Liver (tissue), 9 donors: ENCODE measurements around the gene LAMTOR4. TPM values are rescaled to one million over a fixed set of nuclear protein-coding genes. Genes with fewer than 3 reads are reported as not detected.
A peak's percentile ranks its signal among the peaks of the same experiment; 100 is the strongest.

ENCODE experiments used
- DNase-seq: peaks from one replicate; pipeline ENCODE4 v3.0.0-alpha.2; 2017; ENCODE audit warnings: low spot score
- H3K27ac ChIP-seq, 2 donors: one replicate each; pipeline ENCODE4 v1.7.0; 2013; ENCODE audit warnings: inconsistent platforms in 2 of 2, low read length in 2 of 2, control low read depth in 1 of 2, low read depth in 1 of 2, mild to moderate bottlenecking in 1 of 2
- H3K27me3 ChIP-seq, 4 donors: one replicate each; pipeline versions ENCODE4 v1.6.1 to v1.7.0; 2013; ENCODE audit warnings: low read length in 3 of 4, inconsistent platforms in 1 of 4, mild to moderate bottlenecking in 1 of 4, moderate library complexity in 1 of 4; ENCODE audit not compliant: control insufficient read depth in 4 of 4, insufficient read depth in 4 of 4
- H3K36me3 ChIP-seq, 4 donors: one replicate each; pipeline versions ENCODE4 v1.6.1 to v1.7.0; 2013; ENCODE audit warnings: low read length in 3 of 4, mild to moderate bottlenecking in 3 of 4, low read depth in 1 of 4, moderate library complexity in 1 of 4; ENCODE audit not compliant: control insufficient read depth in 4 of 4, insufficient read depth in 3 of 4
- H3K4me1 ChIP-seq, 4 donors: one replicate each; pipeline versions ENCODE4 v1.6.1 to v1.7.0; 2013; ENCODE audit warnings: low read length in 3 of 4, mild to moderate bottlenecking in 3 of 4, moderate library complexity in 1 of 4; ENCODE audit not compliant: control insufficient read depth in 4 of 4, insufficient read depth in 4 of 4
- H3K4me3 ChIP-seq, 3 donors: one replicate each; pipeline versions ENCODE4 v1.6.1 to v1.7.0; 2013; ENCODE audit warnings: low read length in 3 of 3, control low read depth in 1 of 3, low read depth in 1 of 3, mild to moderate bottlenecking in 1 of 3
- H3K9ac ChIP-seq, 2 donors: one replicate each; pipeline ENCODE4 v1.7.0; 2013; ENCODE audit warnings: low read length in 2 of 2, mild to moderate bottlenecking in 2 of 2, moderate library complexity in 2 of 2, control low read depth in 1 of 2, low read depth in 1 of 2
- H3K9me3 ChIP-seq, 4 donors: one replicate each; pipeline versions ENCODE4 v1.6.1 to v1.7.0; 2013; ENCODE audit warnings: low read length in 3 of 4; ENCODE audit not compliant: control insufficient read depth in 4 of 4
- ATF3 ChIP-seq: IDR thresholded peaks from 2 replicates; pipeline ENCODE4 v1.6.1; 2016; ENCODE audit warnings: antibody characterized with exemption
- CTCF ChIP-seq: fragments of 150-350 bp; IDR thresholded peaks from 2 replicates; pipeline ENCODE4 v1.5.1; 2017; ENCODE audit warnings: improper control_type of control experiment, low read depth, low read length; ENCODE audit not compliant: missing input control
- EGR1 ChIP-seq, 2 donors: IDR thresholded peaks; 2 replicates each; pipeline ENCODE4 v1.6.1; 2016 to 2018; ENCODE audit warnings: antibody characterized with exemption in 2 of 2, low read depth in 2 of 2
- FOXA1 ChIP-seq: IDR thresholded peaks from 2 replicates; pipeline ENCODE4 v1.6.1; 2016; ENCODE audit warnings: antibody characterized with exemption
- FOXA2 ChIP-seq: IDR thresholded peaks from 2 replicates; pipeline ENCODE4 v1.6.1; 2016; ENCODE audit warnings: antibody characterized with exemption
- GABPA ChIP-seq, 2 donors: IDR thresholded peaks in 1 of 2; conservative IDR thresholded peaks in 1 of 2; 2 replicates each; pipeline ENCODE4 v1.6.1; 2016; ENCODE audit warnings: antibody characterized with exemption in 2 of 2, mild to moderate bottlenecking in 1 of 2, moderate library complexity in 1 of 2
- HNF4A ChIP-seq, 2 donors: conservative IDR thresholded peaks; 2 replicates each; pipeline ENCODE4 v1.6.1; 2016; ENCODE audit warnings: antibody characterized with exemption in 2 of 2, mild to moderate bottlenecking in 2 of 2
- HNF4G ChIP-seq: IDR thresholded peaks from 2 replicates; pipeline ENCODE4 v1.6.1; 2016; ENCODE audit warnings: antibody characterized with exemption
- JUND ChIP-seq, 2 donors: IDR thresholded peaks; 2 replicates each; pipeline ENCODE4 v1.6.1; 2016; ENCODE audit warnings: antibody characterized with exemption in 2 of 2
- MAX ChIP-seq: IDR thresholded peaks from 2 replicates; pipeline ENCODE4 v1.6.1; 2016; ENCODE audit warnings: antibody characterized with exemption
- NR2F2 ChIP-seq: IDR thresholded peaks from 2 replicates; pipeline ENCODE4 v1.6.1; 2016; ENCODE audit warnings: antibody characterized with exemption
- RAD21 ChIP-seq, 2 donors: IDR thresholded peaks; 2 replicates each; pipeline ENCODE4 v1.6.1; 2016; ENCODE audit warnings: antibody characterized with exemption in 2 of 2, mild to moderate bottlenecking in 2 of 2
- REST ChIP-seq: IDR thresholded peaks from 2 replicates; pipeline ENCODE4 v1.6.1; 2016; ENCODE audit warnings: antibody characterized with exemption, mild to moderate bottlenecking
- RXRA ChIP-seq, 2 donors: IDR thresholded peaks; 2 replicates each; pipeline ENCODE4 v1.6.1; 2017 to 2018; ENCODE audit warnings: antibody characterized with exemption in 2 of 2, mild to moderate bottlenecking in 1 of 2
- SP1 ChIP-seq: IDR thresholded peaks from 2 replicates; pipeline ENCODE4 v1.6.1; 2018; ENCODE audit warnings: antibody characterized with exemption, mild to moderate bottlenecking
- TAF1 ChIP-seq: conservative IDR thresholded peaks from 2 replicates; pipeline ENCODE4 v1.6.1; 2016; ENCODE audit warnings: antibody characterized with exemption, mild to moderate bottlenecking
- YY1 ChIP-seq: IDR thresholded peaks from 2 replicates; pipeline ENCODE4 v1.6.1; 2016; ENCODE audit warnings: antibody characterized with exemption, mild to moderate bottlenecking
- ZBTB33 ChIP-seq: IDR thresholded peaks from 2 replicates; pipeline ENCODE4 v1.6.1; 2016; ENCODE audit warnings: antibody characterized with exemption
- WGBS: extraction: QIAGEN DNeasy Blood & Tissue Kit; methylation state at CpG from one replicate; pipeline ENCODE4 v1.1.7; 2013; 5-methylcytosine and 5-hydroxymethylcytosine counted together
- polyA plus RNA-seq, 2 donors: library from polyadenylated mRNA; stranded (reverse) in 1 of 2; unstranded in 1 of 2; fragments of 200-250 nt in 1 of 2; fragments of >200 nt in 1 of 2; fragmentation: Nextera tagmentation in 1 of 2; extraction: Ambion mirVana in 1 of 2; gene quantifications; one replicate each; pipeline versions ENCODE4 v1.2.1 to v1.2.3, GENCODE V29; 2013 to 2015
- total RNA-seq, 2 donors: library from RNA; depleted of rRNA; stranded (reverse); fragments of >200 nt; gene quantifications; one replicate each; pipeline ENCODE4 v1.2.3, GENCODE V29; 2014
- donor health status: healthy.
- donor health status: healthy.
- donor health status: healthy.
- donor health status: healthy.
- donor health status: healthy.

The LAMTOR4 gene
- total and polyA plus RNA-seq, 4 donors = 28.4 to 112 (median 57.7) TPM

- Histone ChIP-seq H3K4me1 (peaks cover 3 to 17% (median 10%) of the 10 kb centered on the region in 4 donors), H3K9me3 (no peaks in the 10 kb centered on the region), H3K36me3 (peaks cover 2 to 21% (median 6%) of the 10 kb centered on the region in 4 donors), H3K9ac (no peak overlapping the region), H3K27ac (peak overlapping the region in 1 of 2 donors; percentile 84), H3K27me3 (no peaks in the 10 kb centered on the region), H3K4me3 (peak overlapping the region; percentile 77 to 95 (median 83))
- TF ChIP-seq YY1 (no peak), MAX (no peak), RAD21 (IDR thresholded peaks at IDR 0.05) (no peak), HNF4G (no peak), TAF1 (no peak), GABPA (IDR thresholded peaks at IDR 0.05 in 1 of 2, conservative IDR thresholded peaks at IDR 0.05 in 1 of 2) (no peak), HNF4A (conservative IDR thresholded peaks at IDR 0.05) (no peak), EGR1 (IDR thresholded peaks at IDR 0.05; ENCODE audit: low read depth in 2 of 2) (no peak), REST (no peak), FOXA1 (no peak), ATF3 (no peak), NR2F2 (no peak), SP1 (no peak), FOXA2 (no peak), ZBTB33 (no peak), CTCF (no peak)
- no peak for DNase-seq
- WGBS = 74% methylated on average over 7 of the region's 7 CpGs
Observed at GRCh38 chr7:100159099-100159623, 10.4 kb downstream of the LAMTOR4 start.

GRCh38 chr7:100160067-100160466 lies 11.3 kb downstream of the LAMTOR4 start:
- Histone ChIP-seq H3K36me3 (peaks cover 2 to 15% (median 5%) of the 10 kb centered on the region in 4 donors), H3K4me1 (peaks cover 3 to 17% (median 8%) of the 10 kb centered on the region in 4 donors), H3K9ac (no peak overlapping the region), H3K4me3 (no peak overlapping the region), H3K27ac (no peak overlapping the region), H3K27me3 (no peaks in the 10 kb centered on the region), H3K9me3 (no peaks in the 10 kb centered on the region)
- DNase-seq = no peak
- 97% methylated on average over 18 of the region's 18 CpGs for WGBS
- TF ChIP-seq ATF3 (no peak), FOXA2 (no peak), ZBTB33 (no peak), RXRA (IDR thresholded peaks at IDR 0.05) (no peak), HNF4G (no peak), CTCF (no peak), HNF4A (conservative IDR thresholded peaks at IDR 0.05) (no peak), JUND (IDR thresholded peaks at IDR 0.05) (no peak), YY1 (no peak), NR2F2 (no peak)
